Fibroblast of lung (primary cell): Measurements from ENCODE around the gene SCN7A. TPM values are rescaled to one million over a fixed set of nuclear protein-coding genes. Genes with fewer than 3 reads are reported as not detected.

ENCODE experiments used
- DNase-seq, 2 donors: peaks; one replicate each; pipeline versions ENCODE4 v3.0.0 to v3.0.0-alpha.2; 2010; ENCODE audit warnings: low read depth in 2 of 2
- H2AFZ ChIP-seq: 2 replicates; pipeline ENCODE4 v1.5.1; 2012; ENCODE audit warnings: low read length, control low read depth, inconsistent platforms
- H3K27ac ChIP-seq: 2 replicates; pipeline ENCODE4 v1.5.1; 2011; ENCODE audit warnings: low read length, control low read depth; ENCODE audit not compliant: insufficient read depth
- H3K27me3 ChIP-seq: 2 replicates; pipeline ENCODE4 v1.5.1; 2011; ENCODE audit warnings: mild to moderate bottlenecking, low read length; ENCODE audit not compliant: control insufficient read depth, insufficient read depth
- H3K36me3 ChIP-seq: 2 replicates; pipeline ENCODE4 v1.5.1; 2011; ENCODE audit warnings: low read length; ENCODE audit not compliant: control insufficient read depth, insufficient read depth
- H3K4me1 ChIP-seq: 2 replicates; pipeline ENCODE4 v1.5.1; 2011; ENCODE audit warnings: low read length; ENCODE audit not compliant: control insufficient read depth, insufficient read depth; ENCODE audit errors: extremely low read depth
- H3K4me2 ChIP-seq: 2 replicates; pipeline ENCODE4 v1.5.1; 2011; ENCODE audit warnings: low read length, control low read depth; ENCODE audit not compliant: insufficient read depth; ENCODE audit errors: extremely low read depth
- H3K4me3 ChIP-seq, 4 experiments: fragments of 200-600 bp in 1 of 4; sonication (generic) in 1 of 4; replicated peaks in 1 of 4; 2 replicates each; pipeline ENCODE4 v1.5.1; 2011 to 2016; ENCODE audit warnings: low read length in 4 of 4, low read depth in 3 of 4, mild to moderate bottlenecking in 3 of 4, control low read depth in 2 of 4, inconsistent platforms in 1 of 4, mixed read lengths in 1 of 4; ENCODE audit not compliant: insufficient read depth in 1 of 4; ENCODE audit errors: control extremely low read depth in 1 of 4
- H3K79me2 ChIP-seq: 2 replicates; pipeline ENCODE4 v1.5.1; 2012; ENCODE audit warnings: mild to moderate bottlenecking, low read length, inconsistent platforms; ENCODE audit not compliant: control insufficient read depth, insufficient read depth
- H3K9ac ChIP-seq: 2 replicates; pipeline ENCODE4 v1.5.1; 2011; ENCODE audit warnings: mild to moderate bottlenecking, low read length, control low read depth; ENCODE audit not compliant: insufficient read depth
- H3K9me3 ChIP-seq: 2 replicates; pipeline ENCODE4 v1.5.1; 2012; ENCODE audit warnings: low read depth, low read length; ENCODE audit not compliant: control insufficient read depth, insufficient read depth
- H4K20me1 ChIP-seq: 2 replicates; pipeline ENCODE4 v1.5.1; 2011; ENCODE audit warnings: low read length; ENCODE audit not compliant: control insufficient read depth, insufficient read depth; ENCODE audit errors: extremely low read depth
- CTCF ChIP-seq, 2 donors: IDR thresholded peaks in 1 of 2; conservative IDR thresholded peaks in 1 of 2; 1 replicate in 1 of 2; 2 replicates in 1 of 2; pipeline ENCODE4 v1.5.1; 2011 to 2012; ENCODE audit warnings: low read length in 2 of 2, control low read depth in 1 of 2, inconsistent platforms in 1 of 2, low read depth in 1 of 2, mild to moderate bottlenecking in 1 of 2
- EZH2 ChIP-seq: IDR thresholded peaks from 2 replicates; pipeline ENCODE4 v1.5.1; 2012; ENCODE audit warnings: low read length, control low read depth, mild to moderate bottlenecking; ENCODE audit errors: missing control alignments
- polyA plus RNA-seq, 2 donors: library from polyadenylated mRNA; depleted of rRNA in 1 of 2; stranded (reverse) in 1 of 2; unstranded in 1 of 2; fragments of >200 nt; gene quantifications; 2 replicates each; pipeline ENCODE4 v1.2.1, GENCODE V29; 2011 to 2012; ENCODE audit warnings: missing spikeins in 1 of 2
- total RNA-seq: library from RNA; depleted of rRNA; stranded (reverse); fragments of >200 nt; gene quantifications from 2 replicates; pipeline ENCODE4 v1.2.1, GENCODE V29; 2014

The SCN7A gene
- total and polyA plus RNA-seq, 2 donors (not counting 1 experiment from before 2014, with no cell fraction given) = 7.8 to 8.9 TPM

GRCh38 chr2:166373539-166373938, 120.5 kb downstream of the SCN7A start:
- peaks cover 46% of the 10 kb centered on the region for H3K79me2 ChIP-seq
- no peaks in the 10 kb centered on the region for H3K9me3 ChIP-seq
- H3K27ac ChIP-seq = peak overlapping the region; percentile 2
- peak overlapping the region; percentile 87 to 98 (median 92) for H3K4me3 ChIP-seq
- no peaks in the 10 kb centered on the region for H3K36me3 ChIP-seq
- peaks cover 5% of the 10 kb centered on the region for H3K4me1 ChIP-seq
- H4K20me1 ChIP-seq = no peaks in the 10 kb centered on the region
- no peak overlapping the region for H2AFZ ChIP-seq
- H3K27me3 ChIP-seq = no peaks in the 10 kb centered on the region
- no peak overlapping the region for H3K9ac ChIP-seq
- TF ChIP-seq EZH2 = no peak
- TF ChIP-seq CTCF (conservative IDR thresholded peaks at IDR 0.05 in 1 of 2, IDR thresholded peaks at IDR 0.05 in 1 of 2; ENCODE audit: low read depth in 1 of 2, low read length in 2 of 2) = no peak
- no peak for DNase-seq
- H3K4me2 ChIP-seq = peak overlapping the region; percentile 42

- H3K9ac ChIP-seq = peak overlapping the region; percentile 10
- TF ChIP-seq CTCF (conservative IDR thresholded peaks at IDR 0.05 in 1 of 2, IDR thresholded peaks at IDR 0.05 in 1 of 2; ENCODE audit: low read depth in 1 of 2, low read length in 2 of 2) = no peak
- TF ChIP-seq EZH2 = no peak
- H3K36me3 ChIP-seq = no peaks in the 10 kb centered on the region
- H4K20me1 ChIP-seq = no peaks in the 10 kb centered on the region
- H3K27me3 ChIP-seq = no peaks in the 10 kb centered on the region
- H3K79me2 ChIP-seq = peaks cover 48% of the 10 kb centered on the region
- H2AFZ ChIP-seq = no peak overlapping the region
- DNase-seq = no peak
- H3K27ac ChIP-seq = peak overlapping the region; percentile 2
- H3K4me3 ChIP-seq = peak overlapping the region; percentile 34 to 98 (median 88)
- H3K4me2 ChIP-seq = peak overlapping the region; percentile 42
- H3K4me1 ChIP-seq = peaks cover 5% of the 10 kb centered on the region
- H3K9me3 ChIP-seq = no peaks in the 10 kb centered on the region
Measured at GRCh38 chr2:166373105-166373504, 120.9 kb downstream of the SCN7A start.

GRCh38 chr2:166372046-166372445, 122.0 kb downstream of the SCN7A start:
- Histone ChIP-seq H3K9me3 (no peaks in the 10 kb centered on the region), H4K20me1 (no peaks in the 10 kb centered on the region), H3K36me3 (no peaks in the 10 kb centered on the region), H3K27me3 (no peaks in the 10 kb centered on the region), H3K4me2 (peak overlapping the region; percentile 34), H3K4me1 (peaks cover 5% of the 10 kb centered on the region), H2AFZ (no peak overlapping the region), H3K9ac (no peak overlapping the region), H3K79me2 (peaks cover 55% of the 10 kb centered on the region), H3K27ac (peak overlapping the region; percentile 24), H3K4me3 (peak overlapping the region in 2 of 4 experiments; percentile 6 to 31)
- TF ChIP-seq CTCF (conservative IDR thresholded peaks at IDR 0.05 in 1 of 2, IDR thresholded peaks at IDR 0.05 in 1 of 2; ENCODE audit: low read depth in 1 of 2, low read length in 2 of 2) (no peak), EZH2 (no peak)
- DNase-seq = peak; percentile 35 to 78
